Measurements from ENCODE around the gene C5orf63. TPM values are rescaled to one million over a fixed set of nuclear protein-coding genes. Genes with fewer than 3 reads are reported as not detected.
"Not testable (repeated sequence)": the region's sequence is repeated elsewhere in the genome, so short reads cannot be mapped to it uniquely, and the experiment has no call there.

The C5orf63 gene
- total RNA-seq, 1 donor from 2014 or later: 5.1 TPM

DNA sequence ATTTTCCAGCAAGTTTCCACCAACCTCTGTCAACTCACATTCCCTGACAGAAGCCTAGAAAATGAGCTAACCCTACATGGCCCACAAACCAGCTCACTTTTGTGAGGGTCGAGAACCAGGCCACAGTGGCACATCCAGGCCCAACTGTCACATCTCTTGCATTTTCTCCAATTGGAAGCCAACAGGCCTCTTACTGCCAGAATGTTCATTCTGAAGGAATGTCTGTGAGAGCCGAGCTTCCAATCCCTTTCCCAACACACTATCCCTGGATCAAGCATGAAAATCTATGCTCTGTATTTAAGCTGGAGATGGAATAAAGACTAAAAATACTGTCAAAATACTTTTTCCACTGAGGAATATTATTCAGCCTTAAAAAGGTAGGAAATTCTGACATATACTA lies 62.9 kb downstream of the C5orf63 start:
- Mint-ChIP-seq H3K27ac (no peak overlapping the region), H3K36me3 (no peaks in the 10 kb centered on the region), H3K27me3 (no peaks in the 10 kb centered on the region), H3K9me3 (no peaks in the 10 kb centered on the region), H3K4me1 (ENCODE audit: unreplicated experiment) (no peaks in the 10 kb centered on the region), H3K4me3 (no peak overlapping the region)
- DNase-seq (ENCODE audit: extremely low spot score, unreplicated experiment): no peak
- TF ChIP-seq CTCF (conservative IDR thresholded peaks at IDR 0.05): no peak

- no peaks in the 10 kb centered on the region for H3K9me3 Mint-ChIP-seq
- no peaks in the 10 kb centered on the region for H3K36me3 Mint-ChIP-seq
- no peaks in the 10 kb centered on the region for H3K27me3 Mint-ChIP-seq
- H3K4me3 Mint-ChIP-seq: no peak overlapping the region
- DNase-seq (ENCODE audit: extremely low spot score, unreplicated experiment): no peak
- no peaks in the 10 kb centered on the region for H3K4me1 Mint-ChIP-seq (ENCODE audit: unreplicated experiment)
- TF ChIP-seq CTCF (conservative IDR thresholded peaks at IDR 0.05): no peak
- H3K27ac Mint-ChIP-seq: no peak overlapping the region
Measured at GRCh38 chr5:127009784-127010183, 63.5 kb downstream of the C5orf63 start.

DNA sequence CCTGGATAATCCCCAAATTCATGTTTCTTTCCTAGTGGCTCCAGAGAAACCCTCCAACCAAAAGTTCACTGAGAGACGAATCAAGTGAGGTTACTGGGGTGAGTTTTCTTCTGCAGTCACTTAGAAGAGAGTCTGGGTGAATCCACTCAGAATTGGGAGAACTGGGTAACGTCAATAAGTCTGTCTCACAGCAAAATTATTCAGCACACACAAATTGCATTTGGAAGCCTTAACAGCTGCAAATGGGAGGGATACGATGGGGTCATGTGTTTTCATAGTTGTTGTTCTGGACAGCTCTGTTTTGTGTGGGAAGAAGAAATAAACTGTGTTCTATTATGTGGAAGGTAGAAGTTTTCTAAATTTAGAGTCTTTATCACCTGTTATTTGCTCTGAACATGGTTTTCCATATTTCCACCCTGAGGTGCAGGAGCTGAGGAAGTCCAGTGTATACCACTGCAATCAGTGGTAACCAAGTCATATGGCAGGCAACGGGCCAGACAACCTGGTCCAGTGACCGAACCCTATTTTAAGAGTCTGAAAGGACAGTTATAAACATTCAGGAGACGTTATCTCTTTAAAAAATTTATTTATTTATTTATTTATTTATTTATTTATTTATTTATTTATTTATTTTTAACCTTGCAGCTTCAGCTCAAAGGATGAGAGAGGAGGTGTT lies 64.9 kb downstream of the C5orf63 start:
- no peak for TF ChIP-seq CTCF (conservative IDR thresholded peaks at IDR 0.05)
- no peak overlapping the region for H3K27ac Mint-ChIP-seq
- no peak overlapping the region for H3K4me3 Mint-ChIP-seq
- DNase-seq (ENCODE audit: extremely low spot score, unreplicated experiment): no peak
- H3K4me1 Mint-ChIP-seq (ENCODE audit: unreplicated experiment): no peaks in the 10 kb centered on the region
- H3K36me3 Mint-ChIP-seq: no peaks in the 10 kb centered on the region
- no peaks in the 10 kb centered on the region for H3K9me3 Mint-ChIP-seq
- no peaks in the 10 kb centered on the region for H3K27me3 Mint-ChIP-seq

DNA sequence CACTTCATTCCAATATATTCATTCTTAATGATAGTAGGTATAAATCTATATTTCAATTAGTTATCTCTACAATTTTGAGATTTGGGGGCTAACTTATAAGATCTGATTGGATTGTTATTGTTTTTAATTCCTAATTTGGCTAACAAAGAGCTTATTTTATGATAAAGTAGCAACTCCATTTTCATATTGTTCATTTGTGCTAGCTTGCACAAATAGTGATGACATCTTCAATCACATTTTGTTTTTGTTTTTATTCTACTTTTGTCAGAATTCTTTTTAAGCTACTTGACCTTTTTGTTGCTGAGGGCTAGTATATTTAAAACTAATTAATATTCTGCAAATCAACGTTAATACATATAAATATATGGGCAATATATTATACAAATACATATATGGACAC lies 65.8 kb downstream of the C5orf63 start:
- DNase-seq (ENCODE audit: extremely low spot score, unreplicated experiment): no peak
- H3K9me3 Mint-ChIP-seq: peaks cover 4% of the 10 kb centered on the region
- H3K27ac Mint-ChIP-seq: no peak overlapping the region
- H3K27me3 Mint-ChIP-seq: no peaks in the 10 kb centered on the region
- H3K4me3 Mint-ChIP-seq: no peak overlapping the region
- no peak for TF ChIP-seq CTCF (conservative IDR thresholded peaks at IDR 0.05)
- peaks cover 5% of the 10 kb centered on the region for H3K4me1 Mint-ChIP-seq (ENCODE audit: unreplicated experiment)
- no peaks in the 10 kb centered on the region for H3K36me3 Mint-ChIP-seq

- Mint-ChIP-seq H3K9me3 (peaks cover 6% of the 10 kb centered on the region), H3K4me3 (no peak overlapping the region), H3K4me1 (ENCODE audit: unreplicated experiment) (peaks cover 11% of the 10 kb centered on the region), H3K27me3 (no peaks in the 10 kb centered on the region), H3K27ac (no peak overlapping the region), H3K36me3 (no peaks in the 10 kb centered on the region)
- no peak for DNase-seq (ENCODE audit: extremely low spot score, unreplicated experiment)
- TF ChIP-seq CTCF (conservative IDR thresholded peaks at IDR 0.05): no peak
Measured at GRCh38 chr5:127006744-127007143, 66.6 kb downstream of the C5orf63 start.

DNA sequence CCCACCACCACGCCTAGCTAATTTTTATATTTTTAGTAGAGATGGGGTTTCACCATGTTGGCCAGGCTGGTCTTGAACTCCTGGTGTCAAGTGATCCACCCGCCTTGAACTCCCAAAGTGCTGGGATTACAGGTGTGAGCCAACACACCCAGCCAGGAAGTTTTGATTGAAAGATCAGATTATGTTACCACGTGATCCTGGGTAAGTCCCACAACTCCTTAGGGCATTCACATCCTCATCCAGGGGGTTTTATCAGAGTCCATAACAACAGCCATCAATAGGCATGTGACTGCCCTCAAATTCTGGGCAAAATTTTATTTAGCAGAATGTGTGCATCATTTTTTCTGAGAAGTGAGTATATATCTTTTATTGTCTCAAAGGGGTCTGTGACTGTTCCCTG lies 68.0 kb downstream of the C5orf63 start:
- H3K36me3 Mint-ChIP-seq; DNase-seq (ENCODE audit: extremely low spot score, unreplicated experiment); H3K27me3 Mint-ChIP-seq; H3K27ac Mint-ChIP-seq; H3K4me3 Mint-ChIP-seq: not testable (repeated sequence)
- Mint-ChIP-seq H3K4me1 (ENCODE audit: unreplicated experiment) (peaks cover 12% of the 10 kb centered on the region), H3K9me3 (peaks cover 11% of the 10 kb centered on the region)

All from type B pancreatic cell (in vitro differentiated cells).